KOPT-K1 (cell line): ENCODE results near the gene CCDC178.

Experiments used
- H3K27ac ChIP-seq: fragments of 200-600 bp; sonication (generic); 2 replicates; pipeline ENCODE4 v1.5.1; 2016; ENCODE audit warnings: antibody characterized with exemption, mild to moderate bottlenecking, low read depth, low read length; ENCODE audit not compliant: poor library complexity, severe bottlenecking
- H3K36me3 ChIP-seq: fragments of 200-600 bp; sonication (generic); 2 replicates; pipeline ENCODE4 v1.5.1; 2017; ENCODE audit warnings: antibody characterized with exemption, mild to moderate bottlenecking, low read length, moderate library complexity; ENCODE audit not compliant: insufficient read depth
- H3K9me3 ChIP-seq: fragments of 200-600 bp; sonication (generic); 2 replicates; pipeline ENCODE4 v1.5.1; 2017; ENCODE audit warnings: antibody characterized with exemption, low read length, mild to moderate bottlenecking; ENCODE audit not compliant: insufficient read depth, poor library complexity, severe bottlenecking

CCDC178 gene

GRCh38 chr18:33307520-33307919 is 133.0 kb downstream of the CCDC178 start:
- H3K9me3 ChIP-seq = no peaks in the 10 kb centered on the region
- H3K36me3 ChIP-seq = no peaks in the 10 kb centered on the region
- no peak overlapping the region for H3K27ac ChIP-seq

GRCh38 chr18:33304277-33304676 is 136.2 kb downstream of the CCDC178 start:
- no peaks in the 10 kb centered on the region for H3K36me3 ChIP-seq
- H3K27ac ChIP-seq = no peak overlapping the region
- H3K9me3 ChIP-seq = no peaks in the 10 kb centered on the region

- Histone ChIP-seq H3K9me3 (no peaks in the 10 kb centered on the region), H3K36me3 (no peaks in the 10 kb centered on the region), H3K27ac (no peak overlapping the region)
Observed at GRCh38 chr18:33291539-33291938, 149.0 kb downstream of the CCDC178 start.

GRCh38 chr18:33288082-33288716 is 152.3 kb downstream of the CCDC178 start:
- Histone ChIP-seq H3K36me3 (no peaks in the 10 kb centered on the region), H3K27ac (no peak overlapping the region), H3K9me3 (no peaks in the 10 kb centered on the region)

GRCh38 chr18:33282709-33283333 is 157.7 kb downstream of the CCDC178 start:
- Histone ChIP-seq H3K9me3 (no peaks in the 10 kb centered on the region), H3K27ac (no peak overlapping the region), H3K36me3 (no peaks in the 10 kb centered on the region)

GRCh38 chr18:33282142-33282541 is 158.4 kb downstream of the CCDC178 start:
- Histone ChIP-seq H3K27ac (no peak overlapping the region), H3K36me3 (no peaks in the 10 kb centered on the region), H3K9me3 (no peaks in the 10 kb centered on the region)

- Histone ChIP-seq H3K27ac (no peak overlapping the region), H3K36me3 (no peaks in the 10 kb centered on the region), H3K9me3 (no peaks in the 10 kb centered on the region)
Observed at GRCh38 chr18:33277431-33277830, 163.1 kb downstream of the CCDC178 start.

- H3K36me3 ChIP-seq = no peaks in the 10 kb centered on the region
- H3K9me3 ChIP-seq = no peaks in the 10 kb centered on the region
Observed at GRCh38 chr18:33275843-33276242, 164.7 kb downstream of the CCDC178 start.

GRCh38 chr18:33270297-33270696 is 170.2 kb downstream of the CCDC178 start:
- H3K27ac ChIP-seq = no peak overlapping the region
- H3K36me3 ChIP-seq = no peaks in the 10 kb centered on the region
- no peaks in the 10 kb centered on the region for H3K9me3 ChIP-seq

More at GRCh38 chr18:33275843-33276242, 164.7 kb downstream of the CCDC178 start:
- H3K27ac ChIP-seq = no peak overlapping the region

GRCh38 chr18:33269223-33269622 is 171.3 kb downstream of the CCDC178 start:
- no peak overlapping the region for H3K27ac ChIP-seq
- H3K36me3 ChIP-seq = no peaks in the 10 kb centered on the region
- no peaks in the 10 kb centered on the region for H3K9me3 ChIP-seq

- H3K36me3 ChIP-seq = no peaks in the 10 kb centered on the region
- H3K9me3 ChIP-seq = no peaks in the 10 kb centered on the region
- no peak overlapping the region for H3K27ac ChIP-seq
Observed at GRCh38 chr18:33264566-33264965, 176.0 kb downstream of the CCDC178 start.

- H3K9me3 ChIP-seq = peaks cover 6% of the 10 kb centered on the region
- no peaks in the 10 kb centered on the region for H3K36me3 ChIP-seq
- no peak overlapping the region for H3K27ac ChIP-seq
Observed at GRCh38 chr18:33239298-33239697, 201.2 kb downstream of the CCDC178 start.

- H3K27ac ChIP-seq = peak overlapping the region; percentile 13
- H3K9me3 ChIP-seq = no peaks in the 10 kb centered on the region
- H3K36me3 ChIP-seq = no peaks in the 10 kb centered on the region
Observed at GRCh38 chr18:33232318-33232626, 208.2 kb downstream of the CCDC178 start.

GRCh38 chr18:33231474-33232317 is 208.8 kb downstream of the CCDC178 start:
- Histone ChIP-seq H3K36me3 (no peaks in the 10 kb centered on the region), H3K9me3 (no peaks in the 10 kb centered on the region), H3K27ac (peak overlapping the region; percentile 13)

- Histone ChIP-seq H3K27ac (no peak overlapping the region), H3K9me3 (no peaks in the 10 kb centered on the region), H3K36me3 (no peaks in the 10 kb centered on the region)
Observed at GRCh38 chr18:33212363-33212762, 228.2 kb downstream of the CCDC178 start.
